D341Med (cell line): ENCODE data around the gene PCIF1.
"Not testable (repeated sequence)": the region's sequence is repeated elsewhere in the genome, so short reads cannot be mapped to it uniquely, and the experiment has no call there.

Experiments
- DNase-seq: peaks from one replicate; pipeline ENCODE4 v3.0.0; 2012; ENCODE audit warnings: low spot score

Gene PCIF1

GRCh38 chr20:45934586-45935415, at the start of gene PCIF1:
PCIF1 (plus strand) TSS chr20:45934683; CDS start chr20:45939000, 4,317 bp downstream.
- DNase-seq = peak; percentile 98

DNA sequence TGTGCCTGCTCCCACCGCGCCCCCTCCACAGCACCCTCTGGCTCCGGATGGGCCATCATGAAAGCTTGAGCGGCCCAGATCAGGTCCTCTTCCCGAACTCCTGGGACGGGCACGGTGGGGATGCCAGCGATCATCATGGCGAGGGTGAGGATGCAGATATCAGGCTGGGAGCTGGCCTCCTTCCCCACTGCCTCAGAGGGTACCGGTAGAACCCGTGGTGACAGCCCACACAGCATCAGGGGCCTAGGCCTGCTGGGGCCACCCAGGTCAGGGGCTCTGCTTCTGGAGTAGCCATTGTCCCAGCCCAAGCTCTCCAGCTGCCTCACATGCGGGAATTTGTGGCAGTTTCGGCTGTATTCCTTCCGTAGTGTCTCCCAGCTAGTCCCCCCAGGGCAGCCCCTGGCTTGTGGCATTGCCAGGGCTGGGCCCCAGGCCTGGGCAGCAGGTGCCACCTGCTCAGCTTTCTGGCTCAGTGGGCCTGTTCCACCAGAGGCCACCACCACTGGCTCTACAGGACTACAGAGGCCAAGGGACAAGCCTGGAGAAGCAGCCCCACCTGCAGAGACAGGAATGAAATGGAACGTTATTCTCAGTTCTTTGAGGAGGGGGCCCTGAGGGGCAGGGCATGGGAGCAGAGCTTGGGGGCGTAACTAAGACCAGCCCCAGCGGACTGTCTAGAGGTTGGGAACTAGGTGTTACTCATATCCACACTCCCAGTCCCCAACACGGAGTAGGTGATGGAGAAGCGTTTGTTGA, 47.7 kb upstream of the PCIF1 start:
- no peak for DNase-seq

DNA sequence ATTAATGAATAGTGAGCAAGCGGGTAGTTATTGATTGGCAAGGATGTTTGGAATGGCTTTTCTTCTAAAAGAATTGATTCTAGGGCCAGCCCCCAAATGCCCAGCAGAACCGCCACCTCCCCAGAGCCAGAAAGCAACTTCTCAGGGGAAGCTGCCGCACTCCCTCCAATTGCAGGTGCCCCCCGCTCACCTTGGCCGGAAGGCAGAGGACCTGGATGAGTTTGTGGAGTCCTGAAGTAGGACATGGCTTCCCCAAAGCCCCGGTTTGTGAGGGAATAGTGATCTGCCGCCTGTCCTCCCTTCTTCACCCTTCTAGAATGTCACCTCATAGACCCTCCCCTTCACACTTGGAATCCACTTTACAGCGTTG, 47.2 kb upstream of the PCIF1 start, which contains the start of gene SPATA25:
TSS of gene SPATA25 (minus strand) at position 277 of the 370 bp plus-strand sequence. CDS start at position 245, 32 bp downstream.
- DNase-seq = no peak

GRCh38 chr20:45888681-45889080, 45.8 kb upstream of the PCIF1 start:
- no peak for DNase-seq

GRCh38 chr20:45890077-45890984, 44.2 kb upstream of the PCIF1 start:
- peak; percentile 78 for DNase-seq

DNA sequence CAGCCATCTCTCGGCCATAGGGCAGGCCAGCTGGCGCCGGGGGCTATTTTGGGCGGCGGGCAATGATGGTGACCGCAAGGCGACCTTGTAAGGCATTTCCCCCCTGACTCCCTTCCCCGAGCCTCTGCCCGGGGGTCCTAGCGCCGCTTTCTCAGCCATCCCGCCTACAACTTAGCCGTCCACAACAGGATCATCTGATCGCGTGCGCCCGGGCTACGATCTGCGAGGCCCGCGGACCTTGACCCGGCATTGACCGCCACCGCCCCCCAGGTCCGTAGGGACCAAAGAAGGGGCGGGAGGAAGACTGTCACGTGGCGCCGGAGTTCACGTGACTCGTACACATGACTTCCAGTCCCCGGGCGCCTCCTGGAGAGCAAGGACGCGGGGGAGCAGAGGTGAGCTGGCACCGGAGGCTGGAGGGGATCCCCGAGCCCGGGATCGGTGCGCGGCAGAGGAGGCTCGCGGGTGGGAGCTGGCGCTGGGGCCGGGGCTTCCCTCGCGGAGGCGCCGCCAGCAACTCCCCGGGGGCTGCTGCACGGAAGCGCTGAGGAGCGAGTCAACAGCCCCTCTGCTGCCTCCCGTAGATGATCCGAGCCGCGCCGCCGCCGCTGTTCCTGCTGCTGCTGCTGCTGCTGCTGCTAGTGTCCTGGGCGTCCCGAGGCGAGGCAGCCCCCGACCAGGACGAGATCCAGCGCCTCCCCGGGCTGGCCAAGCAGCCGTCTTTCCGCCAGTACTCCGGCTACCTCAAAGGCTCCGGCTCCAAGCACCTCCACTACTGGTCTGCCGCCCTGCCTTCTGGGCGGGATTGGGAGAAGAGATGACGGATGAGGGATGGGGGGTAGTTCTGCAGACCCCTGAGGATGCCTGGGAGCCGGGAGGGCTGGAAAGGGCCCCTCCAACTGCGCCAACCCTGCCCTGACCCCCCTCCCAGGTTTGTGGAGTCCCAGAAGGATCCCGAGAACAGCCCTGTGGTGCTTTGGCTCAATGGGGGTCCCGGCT, 43.2 kb upstream of the PCIF1 start, which contains the start of the genes CTSA and NEURL2:
TSS of gene CTSA (plus strand) at position 351 of the 999 bp plus-strand sequence. CDS start at position 585, 234 bp downstream.
TSS of gene NEURL2 (minus strand) at position 224 of the 999 bp plus-strand sequence. CDS start at position 7, 217 bp downstream.
- peak; percentile 94 for DNase-seq

- DNase-seq = peak; percentile 68
Measured at GRCh38 chr20:45892049-45892825, 42.2 kb upstream of the PCIF1 start.

DNA sequence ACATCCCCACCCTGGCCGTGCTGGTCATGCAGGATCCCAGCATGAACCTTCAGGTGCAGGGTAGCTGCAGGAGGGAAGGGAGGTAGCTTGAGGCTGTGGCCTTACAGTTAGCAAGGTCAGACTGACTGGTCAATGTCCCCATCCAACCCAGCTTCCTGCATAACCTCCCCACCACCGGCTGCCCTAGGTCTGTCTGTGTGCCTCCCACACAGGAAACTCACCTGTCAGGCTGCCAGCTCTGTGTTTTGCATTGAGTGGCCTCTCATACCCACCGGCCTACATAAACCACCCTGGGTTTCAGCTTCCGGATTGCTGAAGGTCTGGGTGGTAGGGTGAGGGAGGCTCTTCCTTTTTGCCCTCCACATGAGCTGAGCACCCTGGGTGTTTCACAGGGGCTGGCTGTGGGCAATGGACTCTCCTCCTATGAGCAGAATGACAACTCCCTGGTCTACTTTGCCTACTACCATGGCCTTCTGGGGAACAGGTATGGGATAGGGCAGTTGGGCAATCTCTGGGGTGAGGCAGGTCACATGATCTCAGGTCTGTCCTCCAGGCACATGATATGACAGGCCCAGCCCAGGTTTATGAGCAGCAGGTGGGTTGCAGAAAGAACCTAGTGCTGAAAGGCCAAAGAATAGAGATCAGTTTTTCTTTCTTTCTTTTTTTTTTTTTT, 41.5 kb upstream of the PCIF1 start:
- DNase-seq = no peak

GRCh38 chr20:45893831-45894230, 40.7 kb upstream of the PCIF1 start:
- DNase-seq = no peak

GRCh38 chr20:45894797-45895196, 39.7 kb upstream of the PCIF1 start:
- no peak for DNase-seq

DNA sequence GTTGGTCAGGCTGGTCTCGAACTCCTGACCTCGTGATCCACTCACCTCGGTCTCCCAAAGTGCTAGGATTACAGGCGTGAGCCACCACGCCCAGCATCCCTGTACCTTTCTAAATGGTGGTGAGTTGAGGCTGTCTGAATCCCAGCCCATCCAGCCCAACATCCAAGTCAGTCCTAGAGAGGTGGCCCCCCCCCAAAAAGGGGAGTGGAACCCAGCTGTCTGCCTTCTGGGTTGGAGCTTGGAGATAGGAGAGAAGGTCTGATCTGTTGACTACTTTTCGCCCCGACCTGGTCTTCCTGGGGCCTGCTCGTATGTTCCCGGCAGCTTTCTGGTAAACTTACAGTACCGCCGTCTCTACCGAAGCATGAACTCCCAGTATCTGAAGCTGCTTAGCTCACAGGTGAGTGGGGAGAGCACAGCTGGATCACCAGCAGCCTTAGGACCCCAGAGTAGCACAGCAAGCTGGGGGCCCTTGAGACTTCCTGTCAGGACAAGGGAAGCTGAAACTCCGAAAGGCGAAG, 37.8 kb upstream of the PCIF1 start:
- DNase-seq = no peak

DNA sequence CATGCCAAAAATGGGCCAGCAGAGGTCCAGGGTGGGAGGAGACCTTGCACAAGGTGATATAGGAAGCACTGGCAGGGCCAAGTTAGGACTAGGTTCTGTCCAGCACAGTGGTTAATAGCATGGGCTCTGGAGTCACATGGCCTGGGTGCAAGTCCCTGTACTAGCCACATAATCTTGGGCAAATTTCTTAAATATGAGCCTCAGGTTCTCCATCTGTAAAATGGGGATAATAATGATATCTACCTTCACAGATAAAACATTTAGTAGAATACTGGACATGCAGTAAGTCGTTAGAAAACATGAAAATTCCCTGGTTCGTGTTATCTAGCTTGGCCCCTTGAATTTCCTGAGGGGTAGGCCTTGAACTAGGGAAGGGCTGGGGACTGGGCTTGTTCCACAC, 37.2 kb upstream of the PCIF1 start:
- DNase-seq = no peak

- DNase-seq = no peak
Measured at GRCh38 chr20:45897692-45898091, 36.8 kb upstream of the PCIF1 start.

GRCh38 chr20:45898285-45898684, 36.2 kb upstream of the PCIF1 start:
- no peak for DNase-seq

GRCh38 chr20:45899046-45899835, 35.2 kb upstream of the PCIF1 start:
- no peak for DNase-seq

DNA sequence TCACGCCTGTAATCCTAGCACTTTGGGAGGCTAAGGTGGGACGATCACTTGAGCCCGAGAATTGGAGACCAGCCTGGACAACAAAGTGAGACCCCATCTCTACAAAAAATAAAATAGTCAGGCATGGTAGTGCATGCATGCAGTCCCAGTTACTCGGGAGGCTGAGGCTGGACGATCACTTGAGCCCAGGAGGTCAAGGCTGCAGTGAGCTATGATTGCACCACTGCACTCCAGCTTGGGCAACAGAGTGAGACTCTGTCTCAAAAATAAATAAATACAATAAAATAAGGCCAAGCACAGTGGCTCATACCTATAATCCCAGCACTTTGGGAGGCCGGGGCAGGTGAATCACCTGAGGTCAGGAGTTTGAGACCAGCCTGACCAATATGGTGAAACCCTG, 33.2 kb upstream of the PCIF1 start:
- not testable (repeated sequence) for DNase-seq

GRCh38 chr20:45902199-45902701, 32.2 kb upstream of the PCIF1 start:
- no peak for DNase-seq
